SH-SY5Y (cell line): Measurements from ENCODE around the gene LMO7.

Source experiments
- GATA2 ChIP-seq: IDR thresholded peaks from 2 replicates; pipeline ENCODE4 v1.6.1; 2011; ENCODE audit warnings: mild to moderate bottlenecking, low read depth, low read length
- GATA3 ChIP-seq: IDR thresholded peaks from 2 replicates; pipeline ENCODE4 v1.6.1; 2011; ENCODE audit warnings: low read depth, mild to moderate bottlenecking, low read length, moderate library complexity

- TF ChIP-seq GATA2 (no peak), GATA3 (no peak)
Observed at GRCh38 chr13:75790198-75790970, 154.3 kb downstream of the LMO7 start.
